Caco-2 (cell line): ENCODE measurements around the gene FN3KRP. TPM values are rescaled to one million over a fixed set of nuclear protein-coding genes. Genes with fewer than 3 reads are reported as not detected.

Experiments used
- BruUV-seq: library from RNA; stranded (reverse); fragments of 400-500 nt; replicated peaks from 2 replicates; lab custom pipeline; 2021; lab: Mats Ljungman, UMichigan
- CTCF ChIA-PET: fragments of 300-600 bp; sonication (Branson Sonifier 250); formaldehyde crosslinking; loops from one replicate; lab custom pipeline; 2022; ENCODE audit warnings: antibody characterized with exemption; lab: Charles Lee
- POLR2A ChIA-PET: fragments of 300-600 bp; sonication (Branson Sonifier 250); formaldehyde crosslinking; loops from one replicate; lab custom pipeline; 2022; ENCODE audit warnings: antibody characterized with exemption; lab: Charles Lee
- DNase-seq, 2 experiments: peaks; one replicate each; pipeline versions ENCODE4 v3.0.0 to v3.0.0-alpha.2; 2020 to 2022
- H3K27me3 ChIP-seq: replicated peaks from 2 replicates; pipeline ENCODE4 v1.6.0; 2011; ENCODE audit warnings: low read length; ENCODE audit not compliant: control insufficient read depth, insufficient read depth
- H3K36me3 ChIP-seq: 2 replicates; pipeline ENCODE4 v1.5.1; 2011; ENCODE audit warnings: low read length; ENCODE audit not compliant: control insufficient read depth, insufficient read depth
- H3K4me1 ChIP-seq: fragments of 250-450 bp; sonication (Bioruptor Pico); 2 replicates; pipeline ENCODE4 v1.5.1; 2020; ENCODE audit warnings: mild to moderate bottlenecking
- H3K4me3 ChIP-seq: 2 replicates; pipeline ENCODE4 v1.5.1; 2011; ENCODE audit warnings: low read depth, mild to moderate bottlenecking, control low read depth, low read length
- H3K9me3 ChIP-seq: fragments of 250-450 bp; sonication (Bioruptor Pico); 2 replicates; pipeline ENCODE4 v1.5.1; 2020; ENCODE audit warnings: mild to moderate bottlenecking, moderate library complexity
- H3K27ac Mint-ChIP-seq: one replicate; pipeline ENCODE4 v1.8.0; 2022; ENCODE audit warnings: mixed read lengths; ENCODE audit not compliant: unreplicated experiment
- H3K27me3 Mint-ChIP-seq: one replicate; pipeline ENCODE4 v1.8.0; 2022; ENCODE audit warnings: mixed read lengths; ENCODE audit not compliant: insufficient read depth, unreplicated experiment
- H3K36me3 Mint-ChIP-seq: one replicate; pipeline ENCODE4 v1.8.0; 2022; ENCODE audit warnings: mild to moderate bottlenecking, mixed read lengths; ENCODE audit not compliant: insufficient read depth, unreplicated experiment
- H3K4me1 Mint-ChIP-seq: one replicate; pipeline ENCODE4 v1.8.0; 2022; ENCODE audit warnings: low read depth, mixed read lengths; ENCODE audit not compliant: unreplicated experiment
- H3K4me3 Mint-ChIP-seq: one replicate; pipeline ENCODE4 v1.8.0; 2022; ENCODE audit warnings: mild to moderate bottlenecking, moderate library complexity, mixed read lengths; ENCODE audit not compliant: unreplicated experiment
- H3K9me3 Mint-ChIP-seq: one replicate; pipeline ENCODE4 v1.8.0; 2022; ENCODE audit warnings: mixed read lengths; ENCODE audit not compliant: unreplicated experiment
- CTCF ChIP-seq, 2 experiments: fragments of 200-600 bp in 1 of 2; IDR thresholded peaks; 1 replicate in 1 of 2; 2 replicates in 1 of 2; pipeline versions ENCODE4 v1.5.1 to v1.8.0; 2011 to 2022; ENCODE audit warnings: antibody characterized with exemption in 1 of 2, control low read depth in 1 of 2, inconsistent platforms in 1 of 2, low read depth in 1 of 2, low read length in 1 of 2, mild to moderate bottlenecking in 1 of 2, moderate library complexity in 1 of 2; ENCODE audit not compliant: insufficient read depth in 1 of 2, severe bottlenecking in 1 of 2, unreplicated experiment in 1 of 2
- intact Hi-C: fragments of 100-400 bp; cut with micrococcal nuclease; formaldehyde crosslinking; loops from one replicate; pipeline ENCODE4 v1.10.0; 2022; ENCODE audit not compliant: unreplicated experiment
- total RNA-seq: library from RNA; stranded (reverse); gene quantifications from 2 replicates; pipeline ENCODE4 v1.2.3, GENCODE V29; 2022

The FN3KRP gene
- total RNA-seq, 1 experiment from 2014 or later: 53.6 TPM

- Histone ChIP-seq H3K9me3 (peaks cover 39% of the 10 kb centered on the region), H3K36me3 (peaks cover 18% of the 10 kb centered on the region), H3K4me1 (peaks cover 12% of the 10 kb centered on the region; the same call in 1 of the 2 replicates), H3K27me3 (no peaks in the 10 kb centered on the region), H3K4me3 (no peak overlapping the region)
- Mint-ChIP-seq H3K27me3 (no peaks in the 10 kb centered on the region), H3K4me3 (no peak overlapping the region), H3K4me1 (no peaks in the 10 kb centered on the region), H3K36me3 (peaks cover 85% of the 10 kb centered on the region), H3K27ac (no peak overlapping the region), H3K9me3 (peaks cover 31% of the 10 kb centered on the region)
- intact Hi-C loops: no loop called here
- CTCF ChIA-PET: no interaction called here
- BruUV-seq: no TSS peak
- no peak for DNase-seq
- POLR2A ChIA-PET: no interaction called here
- no peak for TF ChIP-seq CTCF (IDR thresholded peaks at IDR 0.05; ENCODE audit: insufficient read depth in 1 of 2, low read depth in 1 of 2, low read length in 1 of 2, severe bottlenecking in 1 of 2, unreplicated experiment in 1 of 2)
These were observed 21.7 kb downstream of the FN3KRP start for GRCh38 chr17:82737967-82738877.

- Histone ChIP-seq H3K36me3 (peaks cover 21% of the 10 kb centered on the region), H3K9me3 (peaks cover 25% of the 10 kb centered on the region), H3K4me1 (peaks cover 12% of the 10 kb centered on the region; the same call in 1 of the 2 replicates), H3K4me3 (no peak overlapping the region), H3K27me3 (no peaks in the 10 kb centered on the region)
- peak; percentile 87 to 90 for DNase-seq
- CTCF ChIA-PET: interaction anchor here (0.5 kb wide), 1 partner anchor 136 kb away, joined by 4 read pairs; no protein-coding TSS in a partner anchor
- peak overlapping the region; percentile 59 for H3K27ac Mint-ChIP-seq
- peak overlapping the region; percentile 52 for H3K4me3 Mint-ChIP-seq
- H3K4me1 Mint-ChIP-seq: no peaks in the 10 kb centered on the region
- no peaks in the 10 kb centered on the region for H3K27me3 Mint-ChIP-seq
- intact Hi-C loops: no loop called here
- peaks cover 80% of the 10 kb centered on the region for H3K36me3 Mint-ChIP-seq
- POLR2A ChIA-PET: interaction anchor here (0.6 kb wide), 1 partner anchor 338 kb away, joined by 3 read pairs; the partner anchor contains the start of gene METRNL
- no TSS peak for BruUV-seq
- peaks cover 25% of the 10 kb centered on the region for H3K9me3 Mint-ChIP-seq
- no peak for TF ChIP-seq CTCF (IDR thresholded peaks at IDR 0.05; ENCODE audit: insufficient read depth in 1 of 2, low read depth in 1 of 2, low read length in 1 of 2, severe bottlenecking in 1 of 2, unreplicated experiment in 1 of 2)
These were observed 24.6 kb downstream of the FN3KRP start for GRCh38 chr17:82740906-82741759.
